Stimulated activated CD4-positive, alpha-beta T cell treated with anti-CD3 and anti-CD28 coated beads, Interleukin-1b, Interleukin-23, amount 100 ng/mL, for 4 hours (primary cell): ENCODE results near the gene GRK6.
"Not testable (repeated sequence)": the region's sequence is repeated elsewhere in the genome, so short reads cannot be mapped to it uniquely, and the experiment has no call there.

Experiments
- DNase-seq, 2 donors: peaks; one replicate each; pipeline ENCODE4 v3.0.0-alpha.2; 2020; ENCODE audit warnings: low read depth in 2 of 2

Gene GRK6

GRCh38 chr5:177484902-177485549 lies 58.5 kb downstream of the GRK6 start:
- DNase-seq, result no peak

DNA sequence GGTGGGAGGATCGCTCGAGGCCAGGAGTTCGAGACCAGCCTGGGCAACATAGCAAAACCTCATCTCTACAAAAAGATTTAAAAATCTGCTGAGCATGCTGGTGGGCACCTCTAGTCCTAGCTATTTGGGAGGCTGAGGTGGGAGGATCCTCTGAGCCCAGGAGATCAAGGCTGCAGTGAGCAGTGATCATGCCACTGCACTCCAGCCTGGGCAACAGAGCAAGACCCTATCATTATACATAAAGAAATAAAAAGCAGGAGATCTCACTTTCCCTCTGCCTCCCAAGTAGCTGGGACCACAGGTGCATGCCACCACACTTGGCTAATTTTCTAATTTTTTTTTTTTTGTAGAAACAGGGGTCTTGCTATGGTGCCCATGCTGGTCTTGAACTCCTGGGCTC lies 59.3 kb downstream of the GRK6 start:
- not testable (repeated sequence) for DNase-seq

- no peak for DNase-seq
Measured at GRCh38 chr5:177486256-177486655, 59.8 kb downstream of the GRK6 start.

- no peak for DNase-seq
Measured at GRCh38 chr5:177487144-177487543, 60.7 kb downstream of the GRK6 start.

DNA sequence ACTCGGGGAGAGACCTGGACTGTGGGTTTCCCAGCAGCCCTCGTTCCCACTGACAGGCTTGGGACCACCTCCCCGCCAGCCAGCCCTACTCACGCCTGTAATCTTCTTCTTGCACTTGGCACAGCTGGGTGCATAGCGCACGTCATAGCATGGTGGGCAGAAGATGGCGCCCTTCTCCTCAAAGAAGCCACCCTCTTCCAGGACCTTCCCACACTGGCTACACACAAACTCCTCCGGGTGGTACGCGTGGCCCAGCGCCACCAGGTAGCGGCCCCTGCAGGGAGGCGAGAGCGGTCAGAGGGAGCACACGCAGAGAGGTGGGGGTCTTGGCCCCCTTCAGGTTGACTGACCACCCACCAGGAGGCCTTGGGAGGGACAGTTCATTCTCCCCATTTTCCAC lies 61.5 kb downstream of the GRK6 start:
- no peak for DNase-seq

DNA sequence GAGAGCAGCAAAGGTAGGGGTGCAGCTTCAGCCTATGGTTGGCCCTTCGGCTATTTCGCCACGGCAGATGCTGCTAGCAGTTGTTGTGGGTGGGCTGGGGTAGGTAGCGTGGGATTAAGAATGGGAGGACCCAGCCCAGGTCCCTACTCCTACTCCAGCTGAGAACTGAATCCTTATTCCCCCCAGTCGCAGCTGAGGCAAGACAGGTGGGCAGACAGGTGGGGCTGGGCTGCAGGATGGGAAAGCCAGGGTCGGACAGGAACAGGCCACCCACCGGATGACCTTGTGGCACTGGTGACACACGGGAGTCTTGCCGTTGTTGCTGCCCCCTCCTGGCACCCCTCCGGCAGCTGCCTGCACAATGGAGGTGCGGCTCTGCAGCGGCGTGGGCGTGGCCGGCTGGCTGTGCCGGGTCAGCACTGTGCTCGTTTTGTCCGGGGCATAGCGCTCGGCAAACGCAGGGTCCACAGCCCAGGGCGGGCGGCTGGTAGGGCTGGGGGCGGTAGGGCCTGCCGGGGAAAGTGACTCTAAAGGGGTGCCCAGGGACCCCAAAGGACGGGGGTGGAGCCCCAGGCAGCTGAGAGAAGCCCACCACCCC lies 62.7 kb downstream of the GRK6 start:
- no peak for DNase-seq

DNA sequence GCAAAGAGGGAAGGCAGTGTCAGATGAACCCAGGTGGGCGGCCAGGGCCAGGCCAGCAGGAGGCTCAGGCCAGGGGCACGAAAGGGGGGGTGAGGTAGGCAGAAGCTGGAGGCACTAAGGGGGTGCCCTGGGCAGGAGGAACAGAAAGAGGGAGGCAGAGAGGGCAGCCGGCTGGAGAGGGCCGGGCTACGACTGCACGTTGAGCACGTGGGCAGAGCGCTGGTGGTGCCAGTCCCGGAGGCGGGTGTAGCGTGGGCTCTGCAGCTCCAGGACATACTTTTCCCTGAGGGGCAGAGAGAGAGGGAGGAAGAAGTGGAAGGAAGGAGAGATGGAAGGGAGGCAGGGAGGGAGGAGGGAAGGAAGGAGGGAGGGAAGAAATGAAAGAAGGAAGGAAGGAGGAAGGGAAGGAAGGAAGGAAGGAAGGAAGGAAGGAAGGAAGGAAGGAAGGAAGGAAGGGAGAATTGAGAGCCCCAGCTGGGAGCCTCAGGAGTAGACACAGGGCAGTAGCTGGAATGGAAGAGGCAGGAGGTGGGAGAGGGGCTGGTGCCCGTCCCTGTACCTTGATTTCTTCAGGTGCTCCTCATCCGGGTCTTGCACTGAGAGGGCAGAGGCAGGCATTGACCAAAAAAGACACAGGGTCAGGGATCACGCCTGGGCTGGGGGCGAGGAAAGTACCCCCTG lies 64.0 kb downstream of the GRK6 start:
- DNase-seq, result no peak

DNA sequence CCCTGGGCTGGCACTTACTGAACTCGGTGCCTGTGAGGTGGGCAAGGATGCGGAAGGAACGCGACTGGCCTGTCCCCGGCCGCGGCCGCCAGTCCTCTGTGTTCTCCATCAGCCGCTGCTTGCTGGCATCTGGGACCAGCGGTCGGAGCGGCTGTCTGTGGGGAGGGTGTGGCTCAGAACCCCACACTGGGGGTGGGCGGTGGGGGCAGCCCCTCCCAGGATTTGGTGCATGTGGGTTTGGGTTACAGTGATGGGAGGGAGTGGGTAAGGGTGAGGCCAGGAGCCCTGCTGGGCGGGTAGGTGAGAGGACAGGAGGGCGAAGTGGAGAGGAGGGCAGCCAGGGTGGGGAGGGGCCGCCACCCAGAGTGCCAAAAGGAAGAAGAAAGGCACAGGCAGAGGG lies 64.5 kb downstream of the GRK6 start:
- DNase-seq, result no peak

- DNase-seq, result no peak
Measured at GRCh38 chr5:177491429-177491945, 65.0 kb downstream of the GRK6 start.

DNA sequence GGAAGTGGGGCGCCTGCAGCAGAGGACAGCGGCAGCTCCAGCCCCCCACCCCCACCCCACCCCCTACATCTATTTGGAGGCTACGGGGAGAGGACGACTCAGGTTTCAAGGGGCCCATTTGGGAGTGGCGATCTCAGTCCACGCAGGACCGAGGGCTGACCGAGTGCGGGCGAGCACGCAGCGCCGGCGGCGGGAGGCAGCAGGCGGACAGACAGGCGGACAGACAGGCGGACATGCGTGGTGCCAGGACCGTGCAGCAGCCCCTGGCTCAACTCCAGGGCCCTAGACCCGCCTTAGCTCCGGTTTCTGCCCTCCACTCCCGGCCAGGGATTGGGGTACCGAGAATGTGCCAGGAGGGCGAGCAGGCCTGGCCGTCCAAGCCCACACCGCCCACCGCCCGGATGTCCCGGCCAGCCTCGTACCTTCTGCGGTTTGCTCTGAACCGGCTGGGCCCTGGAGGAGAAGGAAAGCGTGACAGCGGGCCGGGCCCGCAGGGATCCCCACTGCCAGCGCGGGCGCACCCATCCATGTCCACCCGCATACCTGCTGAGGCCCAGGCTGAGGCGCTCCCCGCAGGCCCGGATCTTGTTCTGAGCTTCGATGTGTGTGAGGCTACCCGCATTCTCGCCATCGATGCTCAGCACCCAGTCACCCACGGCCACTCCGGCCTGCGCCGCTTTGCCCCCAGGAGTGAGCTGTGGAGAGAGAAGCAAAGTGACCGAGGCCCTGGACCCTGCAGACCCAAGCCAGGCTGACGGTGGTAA lies 65.7 kb downstream of the GRK6 start:
- DNase-seq, result no peak
